ENCODE results near the gene TBX5. TPM values are rescaled to one million over a fixed set of nuclear protein-coding genes. Genes with fewer than 3 reads are reported as not detected.

The TBX5 gene
- total RNA-seq, 1 donor from 2014 or later, result 75.1 TPM

DNA sequence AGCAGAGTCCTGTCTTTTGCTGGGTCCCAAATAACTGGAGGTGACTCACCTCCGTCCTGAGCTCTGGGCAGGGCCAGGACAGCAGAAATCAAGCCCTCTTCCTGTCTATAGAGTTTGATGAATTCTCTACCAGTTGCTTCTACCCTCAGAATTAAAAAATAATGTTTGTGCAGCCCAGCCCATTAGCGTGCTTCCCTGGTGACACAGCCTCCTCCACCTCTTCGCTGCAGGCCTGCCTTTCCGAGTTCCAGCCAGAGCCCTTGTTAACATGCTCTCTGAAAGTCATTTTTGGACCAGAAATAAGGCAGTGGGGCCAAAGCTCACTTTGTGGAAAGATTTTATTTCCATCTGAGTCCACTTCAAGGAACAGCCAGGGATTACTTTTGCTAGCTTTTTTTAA, 94.0 kb downstream of the TBX5 start:
- intact Hi-C loops (cut with micrococcal nuclease), result no loop called here
- H3K4me1 ChIP-seq, result peaks cover 12% of the 10 kb centered on the region
- TF ChIP-seq, protein P1, sequence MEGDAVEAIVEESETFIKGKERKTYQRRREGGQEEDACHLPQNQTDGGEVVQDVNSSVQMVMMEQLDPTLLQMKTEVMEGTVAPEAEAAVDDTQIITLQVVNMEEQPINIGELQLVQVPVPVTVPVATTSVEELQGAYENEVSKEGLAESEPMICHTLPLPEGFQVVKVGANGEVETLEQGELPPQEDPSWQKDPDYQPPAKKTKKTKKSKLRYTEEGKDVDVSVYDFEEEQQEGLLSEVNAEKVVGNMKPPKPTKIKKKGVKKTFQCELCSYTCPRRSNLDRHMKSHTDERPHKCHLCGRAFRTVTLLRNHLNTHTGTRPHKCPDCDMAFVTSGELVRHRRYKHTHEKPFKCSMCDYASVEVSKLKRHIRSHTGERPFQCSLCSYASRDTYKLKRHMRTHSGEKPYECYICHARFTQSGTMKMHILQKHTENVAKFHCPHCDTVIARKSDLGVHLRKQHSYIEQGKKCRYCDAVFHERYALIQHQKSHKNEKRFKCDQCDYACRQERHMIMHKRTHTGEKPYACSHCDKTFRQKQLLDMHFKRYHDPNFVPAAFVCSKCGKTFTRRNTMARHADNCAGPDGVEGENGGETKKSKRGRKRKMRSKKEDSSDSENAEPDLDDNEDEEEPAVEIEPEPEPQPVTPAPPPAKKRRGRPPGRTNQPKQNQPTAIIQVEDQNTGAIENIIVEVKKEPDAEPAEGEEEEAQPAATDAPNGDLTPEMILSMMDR (IDR thresholded peaks at IDR 0.05; ENCODE audit: borderline replicate concordance), result no peak

DNA sequence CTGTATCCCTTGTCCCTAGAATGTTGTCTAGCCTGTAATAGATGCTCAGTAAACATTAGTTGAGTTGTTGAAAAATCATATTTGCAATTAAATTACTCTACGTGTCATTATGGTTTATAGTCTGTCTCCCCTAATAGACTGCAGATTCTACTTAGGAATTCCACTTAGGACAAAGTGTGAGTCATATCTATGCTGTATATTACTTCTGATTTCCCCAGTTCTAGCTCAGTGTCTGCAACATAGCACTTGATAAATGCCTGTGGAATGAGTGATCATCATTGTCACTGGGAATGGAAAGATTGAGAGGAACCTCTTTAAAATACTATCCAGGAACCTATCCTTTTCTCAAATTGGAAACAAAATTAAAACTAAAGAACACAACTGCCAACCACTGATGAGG, 99.3 kb downstream of the TBX5 start:
- H3K4me1 ChIP-seq, result no peaks in the 10 kb centered on the region
- no peaks in the 10 kb centered on the region for H3K36me3 ChIP-seq
- TF ChIP-seq, protein P1 (IDR thresholded peaks at IDR 0.05; ENCODE audit: borderline replicate concordance), result no peak
- no peak for DNase-seq
- H3K27me3 ChIP-seq (ENCODE audit: low read depth), result peaks cover 25% of the 10 kb centered on the region
- H3K27ac ChIP-seq (replicated peaks), result no peak overlapping the region
- H3K4me3 ChIP-seq, result no peak overlapping the region
- H3K9me3 ChIP-seq (replicated peaks), result peaks cover 9% of the 10 kb centered on the region
- intact Hi-C loops (cut with micrococcal nuclease), result no loop called here

More for the DNA sequence above, 94.0 kb downstream of the TBX5 start:
- no peaks in the 10 kb centered on the region for H3K27me3 ChIP-seq (ENCODE audit: low read depth)
- no peaks in the 10 kb centered on the region for H3K9me3 ChIP-seq (replicated peaks)
- H3K4me3 ChIP-seq, result no peak overlapping the region
- no peaks in the 10 kb centered on the region for H3K36me3 ChIP-seq
- DNase-seq, result no peak
- no peak overlapping the region for H3K27ac ChIP-seq (replicated peaks)

DNA sequence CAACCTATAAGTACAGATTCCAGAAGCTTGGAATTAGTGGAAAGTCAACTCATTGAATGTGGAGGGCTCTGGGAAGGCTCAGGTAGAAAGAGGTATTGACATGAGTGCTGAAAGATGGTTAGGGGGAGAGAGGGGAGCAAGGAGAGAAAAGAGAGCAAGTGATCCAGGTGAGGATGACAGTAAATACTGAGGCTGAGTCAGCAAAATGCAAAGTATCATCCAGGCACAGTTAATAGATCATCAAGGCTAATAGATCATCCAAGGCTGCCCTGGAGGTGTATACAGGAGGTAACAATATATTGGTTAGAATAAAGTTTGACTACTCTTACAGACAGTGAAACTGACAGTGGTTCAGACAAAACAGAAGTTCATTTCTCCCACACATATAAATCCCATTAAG, 100.5 kb downstream of the TBX5 start:
- Histone ChIP-seq H3K27ac (replicated peaks) (no peak overlapping the region), H3K9me3 (replicated peaks) (peaks cover 9% of the 10 kb centered on the region), H3K4me3 (no peak overlapping the region), H3K36me3 (no peaks in the 10 kb centered on the region), H3K27me3 (ENCODE audit: low read depth) (peaks cover 25% of the 10 kb centered on the region), H3K4me1 (no peaks in the 10 kb centered on the region)
- DNase-seq, result no peak
- TF ChIP-seq, protein P1 (IDR thresholded peaks at IDR 0.05; ENCODE audit: borderline replicate concordance), result no peak
- intact Hi-C loops (cut with micrococcal nuclease), result no loop called here
